T-helper 1 cell treated with Interleukin-12 subunit alpha and Interleukin-12 subunit beta and Interleukin-4 antibody, amounts not matched to agents 30 ng/mL and 1 ng/mL, for 36 hours (primary cell): ENCODE data around the gene SMG6. TPM values are rescaled to one million over a fixed set of nuclear protein-coding genes. Genes with fewer than 3 reads are reported as not detected.

ENCODE experiments used
- intact Hi-C: fragments of 100-400 bp; cut with micrococcal nuclease; formaldehyde crosslinking; loops from one replicate; pipeline ENCODE4 v1.15.1; 2024
- total RNA-seq: library from RNA; stranded (reverse); gene quantifications from 2 replicates; pipeline ENCODE4 v1.2.3, GENCODE V29; 2022

SMG6 gene
- total RNA-seq, 1 donor from 2014 or later = 42.1 TPM

GRCh38 chr17:2087597-2088211 is 215.9 kb downstream of the SMG6 start:
- intact Hi-C loops = loop anchor here (5.0 kb wide), 1 partner anchor 70 kb away; no protein-coding TSS in a partner anchor

DNA sequence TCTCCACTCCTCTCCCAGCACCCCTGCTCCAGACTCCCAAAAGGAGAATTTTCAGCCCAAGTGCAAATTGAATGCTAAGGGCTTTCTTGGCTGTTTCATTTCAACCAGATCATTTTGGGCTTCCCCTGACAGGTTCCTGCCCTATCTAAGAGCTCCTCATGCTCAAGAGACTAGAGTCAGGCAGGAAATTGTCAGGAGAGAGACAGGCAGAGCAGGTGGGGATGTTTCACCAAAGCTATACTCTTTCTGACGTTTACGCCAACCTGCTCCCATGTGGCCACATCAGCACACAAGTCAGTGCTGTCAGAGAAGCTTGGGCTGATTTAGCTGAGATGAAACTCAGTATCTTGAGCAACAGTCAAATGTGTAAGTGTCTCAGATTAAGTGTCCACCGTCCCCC is 217.3 kb downstream of the SMG6 start:
- intact Hi-C loops = loop anchor here (5.0 kb wide), 1 partner anchor 71 kb away; no protein-coding TSS in a partner anchor

DNA sequence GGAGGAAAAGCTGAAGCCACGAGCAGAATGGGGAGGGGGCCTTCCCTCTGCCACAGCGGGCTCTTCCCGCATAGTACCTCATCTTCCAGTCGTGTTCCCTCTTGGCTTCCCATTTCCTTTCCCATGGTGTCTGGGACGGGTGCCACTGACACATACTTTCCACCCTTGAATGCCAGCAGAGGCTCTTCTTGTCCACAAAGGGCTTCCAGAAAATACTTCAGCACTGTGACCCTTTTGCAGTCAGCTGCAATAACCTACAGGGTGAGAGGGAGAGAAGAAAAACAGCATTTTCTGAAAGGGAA is 218.0 kb downstream of the SMG6 start:
- intact Hi-C loops = loop anchor here (5.0 kb wide), 1 partner anchor 72 kb away; no protein-coding TSS in a partner anchor

- intact Hi-C loops = loop anchor here (5.0 kb wide), 1 partner anchor 72 kb away; no protein-coding TSS in a partner anchor
These were observed 218.6 kb downstream of the SMG6 start for GRCh38 chr17:2084766-2085647.

GRCh38 chr17:2084036-2084765 is 219.4 kb downstream of the SMG6 start:
- intact Hi-C loops = no loop called here

GRCh38 chr17:2083613-2084035 is 220.0 kb downstream of the SMG6 start:
- intact Hi-C loops = no loop called here

DNA sequence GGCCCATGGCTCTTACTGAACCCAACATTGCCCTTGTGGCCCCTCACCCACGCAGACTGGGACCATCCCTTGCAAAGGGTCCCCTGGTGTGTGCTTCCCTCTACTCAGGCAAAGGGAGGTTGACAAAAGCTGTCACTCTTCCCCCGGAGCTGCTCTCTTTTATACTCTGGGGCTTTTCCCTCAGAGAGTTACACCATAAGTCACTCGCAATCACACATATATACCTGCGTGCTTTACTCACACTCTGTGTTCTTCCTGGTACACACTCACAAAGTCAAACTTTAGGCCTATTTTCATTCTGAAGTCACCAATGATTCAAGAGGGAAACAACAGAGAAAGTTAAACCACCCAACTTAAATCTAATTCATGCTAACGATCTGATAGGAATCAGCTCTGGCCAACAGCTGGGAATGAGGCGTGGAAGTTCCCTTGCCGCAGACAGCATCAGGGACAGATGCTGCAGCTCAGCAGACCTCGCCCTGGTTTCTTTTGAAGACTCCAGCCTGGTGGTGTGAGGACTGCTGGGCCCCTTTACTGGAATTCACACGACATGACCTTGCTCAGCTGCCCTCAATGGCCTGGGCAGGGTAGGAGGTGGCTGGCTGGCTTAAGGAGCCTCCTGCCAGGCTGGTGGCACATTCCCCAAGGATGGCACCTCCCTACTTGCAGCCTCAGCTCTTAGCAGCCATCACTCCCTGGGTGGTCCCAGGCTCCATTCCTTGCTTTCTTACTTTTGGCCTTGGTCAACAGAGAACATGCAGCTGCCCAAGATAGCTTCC is 221.4 kb downstream of the SMG6 start:
- intact Hi-C loops = no loop called here

DNA sequence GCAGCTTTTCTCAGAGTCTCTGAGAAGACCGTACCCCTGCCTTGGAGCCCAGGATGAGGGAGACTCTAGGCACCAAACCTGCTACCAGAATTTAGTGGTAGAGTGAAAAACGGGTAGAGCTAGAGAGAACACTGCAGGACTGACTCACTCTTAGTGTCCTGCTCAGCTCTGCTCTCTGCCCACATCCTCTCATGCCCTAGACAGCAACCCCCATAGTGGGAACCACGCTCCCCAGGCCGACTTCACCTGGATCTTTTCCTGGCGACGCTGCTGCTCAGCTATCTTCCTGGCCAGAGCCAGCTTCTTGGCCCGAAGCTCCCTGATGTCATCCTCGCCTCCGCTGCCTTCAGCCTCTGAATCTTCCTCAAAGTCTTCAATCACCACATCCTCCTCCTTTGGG is 222.0 kb downstream of the SMG6 start:
- intact Hi-C loops = no loop called here

GRCh38 chr17:2077040-2077439 is 226.5 kb downstream of the SMG6 start:
- intact Hi-C loops = no loop called here

DNA sequence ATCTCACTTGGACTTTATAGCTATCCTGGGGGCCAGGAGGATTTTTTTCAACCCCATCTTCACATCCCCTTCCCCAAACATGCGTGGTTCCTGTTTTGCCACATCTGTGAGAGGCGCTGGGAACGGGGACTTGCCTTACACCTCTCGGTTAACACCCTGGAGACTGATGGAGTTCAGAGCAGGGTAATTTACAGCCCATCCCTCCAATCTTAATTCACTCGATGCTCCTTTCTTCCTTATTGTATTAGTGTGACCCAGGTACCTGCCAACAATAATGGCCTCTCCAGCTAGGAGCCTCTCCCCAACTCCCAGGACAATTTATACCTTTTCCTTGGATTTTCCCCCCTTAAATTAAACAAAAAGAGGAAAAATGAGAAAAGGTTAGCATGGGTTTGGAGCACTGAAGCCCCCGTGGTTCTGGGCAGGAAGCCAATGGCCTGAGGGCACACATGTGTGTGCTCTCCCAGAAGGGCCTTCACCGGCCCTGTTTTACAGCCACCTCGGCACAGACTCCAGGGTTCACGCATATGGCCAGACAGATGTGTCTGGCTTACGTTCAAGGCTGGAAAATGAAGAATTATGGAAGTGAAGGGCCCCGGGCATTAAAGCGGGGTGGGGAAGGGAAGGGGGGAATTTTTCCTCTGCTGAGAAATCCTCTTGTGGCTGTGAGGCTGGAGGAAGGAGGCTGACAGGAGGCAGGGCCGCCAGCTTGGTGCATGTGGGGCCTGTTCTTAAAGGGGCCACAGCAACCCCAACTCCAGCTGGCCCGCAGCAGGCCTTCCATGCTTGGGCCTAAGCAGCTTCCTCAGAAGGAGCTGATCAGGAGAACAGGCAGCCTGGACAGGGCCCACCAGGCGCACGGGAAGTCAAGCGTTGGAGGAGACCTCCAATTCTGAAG is 227.2 kb downstream of the SMG6 start:
- intact Hi-C loops = no loop called here

DNA sequence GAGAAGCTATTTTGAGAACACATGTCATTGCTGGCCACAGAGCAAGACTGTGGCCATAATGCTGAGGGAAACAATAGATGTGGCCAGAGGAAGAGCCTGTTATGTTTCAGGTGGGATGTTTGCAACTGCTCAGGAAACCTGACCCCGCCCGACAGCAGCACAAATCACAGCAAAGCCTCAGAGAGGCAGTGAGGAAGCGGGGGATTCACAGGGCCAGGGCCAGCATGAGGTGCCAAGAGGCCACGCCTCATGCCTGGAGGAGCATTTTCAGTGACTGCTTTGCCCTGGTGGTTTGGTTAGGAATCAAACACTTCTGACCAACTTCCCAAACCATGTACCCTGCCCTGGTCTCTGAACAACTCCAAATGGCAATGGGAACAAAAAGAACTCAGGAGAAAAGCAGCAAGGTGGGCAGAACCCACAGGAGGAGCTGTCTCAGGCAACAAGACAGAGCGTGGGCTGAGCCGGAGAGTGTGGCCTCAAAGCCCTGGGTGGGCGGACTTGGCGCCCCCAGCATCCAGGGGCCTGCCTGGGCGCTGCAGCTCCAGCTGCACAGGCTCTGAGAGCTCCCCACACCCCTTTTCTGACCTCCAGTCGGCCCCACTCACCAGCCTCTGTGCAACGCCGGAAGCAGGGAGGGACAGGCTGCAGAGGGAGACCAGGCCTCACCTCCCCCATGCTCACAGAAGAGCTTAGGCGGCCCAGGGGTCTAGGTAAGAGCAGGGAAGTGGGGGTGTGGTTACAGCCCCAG is 228.1 kb downstream of the SMG6 start:
- intact Hi-C loops = no loop called here

GRCh38 chr17:2074919-2075318 is 228.7 kb downstream of the SMG6 start:
- intact Hi-C loops = no loop called here

- intact Hi-C loops = loop anchor here (2.0 kb wide), 1 partner anchor 151 kb away; no protein-coding TSS in a partner anchor
These were observed 231.9 kb downstream of the SMG6 start for GRCh38 chr17:2071455-2072281.

DNA sequence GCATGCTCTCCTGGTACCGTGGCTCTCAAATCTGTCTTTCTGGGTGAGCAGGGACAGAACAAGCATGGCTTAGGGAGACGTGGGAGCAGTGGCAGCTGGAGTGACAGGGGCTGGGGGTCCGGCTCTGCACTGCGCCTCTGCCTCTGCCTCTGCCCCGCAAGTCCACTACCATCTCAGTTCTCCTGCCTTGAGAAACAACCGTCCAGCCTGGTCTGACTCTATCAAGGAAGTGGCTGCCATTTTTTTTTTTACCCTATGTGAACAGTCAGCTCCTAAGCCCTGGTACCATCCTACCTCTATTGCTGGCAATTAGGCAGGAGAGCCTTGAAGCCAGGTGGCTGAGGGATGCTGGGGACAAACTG is 232.6 kb downstream of the SMG6 start:
- intact Hi-C loops = loop anchor here (2.0 kb wide), 1 partner anchor 152 kb away; no protein-coding TSS in a partner anchor

DNA sequence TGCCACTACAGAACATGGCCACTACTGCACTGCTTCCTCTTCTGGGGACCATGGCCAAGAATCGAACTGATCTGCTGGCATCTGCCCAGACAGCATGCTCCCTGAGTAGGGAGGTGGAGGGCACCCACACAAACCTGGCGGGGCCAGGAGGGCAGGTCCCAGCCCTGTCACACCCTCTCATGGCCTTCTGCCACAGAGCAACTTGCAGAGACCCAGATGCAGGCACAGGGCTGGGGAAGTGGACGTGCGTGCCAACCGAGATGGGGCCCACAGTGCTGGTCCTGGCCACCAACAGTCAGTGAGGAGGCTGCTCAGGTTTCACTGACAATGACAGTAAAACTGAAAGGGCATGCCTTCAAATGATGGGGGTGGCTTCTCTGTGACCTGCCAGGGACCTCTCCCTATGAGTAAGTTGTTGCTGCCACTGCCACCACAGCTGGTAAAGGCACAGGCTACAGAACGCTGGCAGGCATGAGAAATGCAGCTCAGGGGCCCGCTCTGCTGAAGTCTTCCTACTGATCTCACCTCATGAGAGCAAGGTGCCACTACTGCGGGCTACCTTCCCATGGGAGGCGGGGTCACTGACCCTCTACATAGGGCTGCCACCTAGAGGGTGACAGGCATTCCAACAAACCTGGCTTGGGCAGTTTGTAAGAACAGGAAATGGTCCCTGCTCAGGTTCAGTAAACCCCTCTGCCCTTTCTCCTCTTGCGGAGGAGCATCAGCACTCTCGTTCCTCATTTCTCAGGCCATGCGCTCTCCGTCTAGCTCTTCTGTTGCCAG is 233.2 kb downstream of the SMG6 start:
- intact Hi-C loops = loop anchor here (1.0 to 2.0 kb wide), 2 partner anchors 19 to 152 kb away; no protein-coding TSS in a partner anchor

DNA sequence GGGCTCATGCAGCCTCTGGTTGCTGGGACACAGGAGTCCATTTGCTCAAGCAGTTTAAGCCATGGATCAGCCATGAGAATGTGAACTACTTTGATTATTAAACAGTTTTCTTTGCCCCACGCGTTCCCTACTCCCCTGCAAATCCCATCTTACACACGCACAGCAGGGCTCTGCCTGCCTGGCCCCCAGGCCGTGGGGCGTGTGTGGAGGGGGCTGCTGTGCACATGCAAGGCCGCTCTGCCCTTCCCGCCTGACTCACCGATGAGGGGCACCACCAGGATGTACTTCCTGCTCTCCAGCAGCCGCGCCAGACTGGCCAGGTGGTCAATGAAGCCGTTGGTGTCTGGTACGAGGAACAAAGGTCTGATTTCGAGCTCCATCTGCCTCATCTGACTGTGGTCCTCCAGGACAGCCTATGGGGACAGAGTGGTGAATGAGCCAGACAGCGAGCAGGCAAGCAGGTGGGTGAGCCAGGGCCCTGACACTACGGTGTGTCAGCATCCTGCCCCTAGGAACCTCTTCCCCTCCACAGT is 235.0 kb downstream of the SMG6 start:
- intact Hi-C loops = no loop called here

- intact Hi-C loops = no loop called here
These were observed 235.5 kb downstream of the SMG6 start for GRCh38 chr17:2068031-2068518.
